ENCODE data around the gene TTC34.
"Not testable (repeated sequence)": the region's sequence is repeated elsewhere in the genome, so short reads cannot be mapped to it uniquely, and the experiment has no call there.

The TTC34 gene

DNA sequence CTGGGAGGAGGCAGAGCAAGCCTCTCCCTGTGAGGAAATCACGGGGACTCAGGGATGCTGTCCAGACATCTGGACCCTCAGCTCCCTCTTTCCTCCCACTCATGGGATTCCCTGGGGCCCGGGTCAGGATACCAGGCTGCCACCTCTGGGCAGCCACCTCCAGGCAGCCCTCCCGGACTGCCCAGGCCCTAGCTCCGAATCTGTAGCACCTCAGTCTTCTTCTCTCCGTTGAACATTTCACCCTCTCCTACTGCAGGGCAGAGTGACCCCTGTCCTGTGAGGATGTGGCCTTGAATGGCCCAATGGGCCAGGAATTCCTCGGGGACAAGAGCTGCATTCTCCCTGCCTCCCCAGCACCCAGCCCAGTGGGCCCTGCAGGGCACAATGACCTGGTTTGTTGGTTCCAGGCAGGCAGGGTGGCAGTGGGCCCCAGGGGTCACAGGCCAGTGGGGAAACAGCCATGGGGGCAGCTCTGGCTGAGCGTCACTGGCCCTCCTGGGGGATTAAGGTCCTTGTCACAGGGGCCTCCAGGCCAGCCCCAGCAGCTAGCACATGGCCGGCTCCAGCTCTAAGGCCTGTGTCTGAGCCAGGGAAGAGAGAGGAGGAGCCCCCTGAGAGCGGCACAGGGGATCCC lies 9.5 kb upstream of the TTC34 start:
- no peak for DNase-seq (ENCODE audit: low spot score)

DNA sequence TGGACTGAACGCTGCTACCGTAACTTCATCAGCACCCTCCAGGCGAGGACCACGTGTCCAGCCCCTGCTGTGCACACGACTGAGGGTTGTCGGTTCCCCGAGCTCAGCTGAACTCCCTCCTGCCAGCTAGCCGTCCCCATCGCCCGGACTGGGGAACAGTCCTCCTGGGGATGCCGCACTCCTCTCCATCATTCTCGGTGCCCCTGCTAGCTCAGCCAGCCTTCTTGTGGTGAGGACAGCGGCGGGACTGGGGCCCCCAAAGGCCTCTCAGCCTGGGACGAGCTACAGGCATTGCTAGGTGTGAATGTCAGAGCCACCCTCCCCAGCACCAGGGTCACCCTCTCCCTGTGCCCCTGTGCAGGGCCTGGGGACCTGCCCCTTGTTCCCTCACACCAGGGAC lies 8.8 kb upstream of the TTC34 start:
- no peak for DNase-seq (ENCODE audit: low spot score)

DNA sequence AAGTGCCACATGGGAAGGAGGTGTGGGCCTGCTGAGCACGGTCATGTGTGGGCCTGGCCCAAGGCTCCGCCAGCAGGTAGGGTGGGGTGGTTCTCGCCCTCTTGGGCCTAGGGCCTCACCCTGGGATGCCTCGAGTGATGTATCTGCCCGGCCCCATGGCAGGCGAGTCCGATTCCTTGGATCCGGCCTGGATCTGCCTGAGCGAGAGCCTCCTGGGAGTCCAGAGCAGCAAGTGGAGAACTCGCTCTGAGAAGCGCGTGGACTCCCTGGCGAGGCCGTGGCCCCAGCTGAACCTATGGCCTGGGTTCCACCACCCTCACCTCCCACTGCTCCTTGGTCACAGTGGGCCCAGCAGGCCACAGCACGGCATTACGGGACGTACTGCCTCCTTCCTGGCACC lies 8.2 kb upstream of the TTC34 start:
- no peak for DNase-seq (ENCODE audit: low spot score)

DNA sequence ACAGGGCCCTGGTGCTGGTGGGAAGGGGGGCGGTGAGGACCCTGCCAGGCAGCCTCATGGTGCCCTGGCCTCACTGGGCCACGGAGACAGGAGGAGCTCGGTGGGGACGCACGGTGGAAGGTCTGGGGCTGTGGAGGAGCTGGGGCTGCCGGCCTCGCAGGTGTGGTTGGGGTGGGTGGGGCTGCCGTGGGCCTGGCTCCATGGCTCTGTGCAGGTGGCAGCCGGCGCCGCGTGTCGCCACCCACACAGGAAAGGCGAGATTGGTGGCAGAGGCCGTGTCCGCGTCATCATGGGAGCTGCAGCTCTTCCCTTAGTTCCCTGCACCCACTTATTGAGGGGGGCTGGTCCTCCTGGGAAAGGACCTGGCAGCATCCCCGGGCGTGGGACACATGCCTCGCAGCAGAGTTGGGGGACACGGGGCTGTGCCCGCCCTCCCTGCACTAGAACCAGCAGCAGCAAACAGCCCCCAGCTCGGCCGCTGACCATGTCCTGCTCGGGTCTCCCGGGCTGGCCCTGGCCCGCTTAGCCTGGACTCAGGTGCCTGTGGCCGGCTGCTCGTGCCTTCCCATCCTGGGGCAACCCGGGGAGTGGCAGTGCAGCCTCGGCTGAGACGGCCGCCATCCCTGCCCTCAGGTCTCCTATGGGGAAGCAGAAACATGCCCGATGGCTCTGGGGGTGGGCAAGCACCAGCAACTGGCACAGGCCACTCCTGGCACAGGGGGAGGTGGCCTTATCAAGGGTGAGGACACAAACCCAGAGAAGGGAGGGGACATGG lies 7.5 kb upstream of the TTC34 start:
- no peak for DNase-seq (ENCODE audit: low spot score)

DNA sequence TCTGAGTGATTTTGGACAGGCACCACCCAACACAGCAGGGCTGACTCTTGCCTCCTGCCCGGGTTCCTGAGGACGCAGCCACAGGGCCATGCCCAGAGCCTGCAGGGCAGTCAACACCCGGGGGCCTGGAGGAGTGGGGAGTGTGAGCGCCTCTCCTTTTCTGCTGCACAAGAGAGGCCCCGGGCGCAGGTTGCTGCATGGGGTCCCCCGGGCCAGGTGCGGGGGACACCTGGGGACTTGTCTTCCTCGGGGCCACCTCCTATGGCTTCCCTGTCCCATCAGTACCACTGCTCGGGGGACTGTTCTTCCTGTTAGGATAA lies 6.9 kb upstream of the TTC34 start:
- DNase-seq (ENCODE audit: low spot score) = no peak

DNA sequence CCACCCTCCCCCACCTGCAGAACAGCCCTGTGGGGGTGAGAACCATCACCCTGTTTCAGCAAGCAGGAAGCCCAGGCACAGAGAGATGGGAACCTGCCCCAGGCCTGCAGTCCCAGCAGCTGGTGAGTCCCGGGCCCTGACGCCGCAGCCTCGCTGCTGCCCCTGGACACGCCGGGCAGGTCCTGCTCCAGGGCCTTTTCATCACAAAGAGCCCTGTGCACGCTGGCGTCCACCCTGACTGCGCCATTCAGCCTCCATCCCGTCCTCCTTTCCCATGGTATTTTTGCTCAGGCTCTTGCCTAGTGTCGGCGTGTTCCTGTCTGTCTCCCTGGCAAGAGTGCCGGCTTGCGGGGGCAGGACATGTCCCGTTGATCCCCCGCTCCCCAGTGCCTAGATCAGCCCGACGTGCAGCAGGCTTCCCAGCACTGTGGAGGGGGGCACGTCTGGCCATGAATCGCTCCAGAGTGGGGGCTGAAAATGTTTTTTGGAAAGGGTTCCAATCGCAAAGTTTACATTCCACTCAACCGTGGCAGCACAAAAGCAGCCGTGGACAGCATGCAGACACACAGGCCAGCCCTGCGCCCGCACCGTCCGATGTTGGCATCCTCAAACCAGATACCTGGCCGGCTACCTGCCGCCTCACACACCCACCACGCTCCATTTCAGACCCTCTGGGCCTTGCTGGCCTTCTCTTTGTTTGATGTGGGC lies 6.3 kb upstream of the TTC34 start:
- DNase-seq (ENCODE audit: low spot score) = no peak

- DNase-seq (ENCODE audit: low spot score) = no peak
These were observed 5.5 kb upstream of the TTC34 start for GRCh38 chr1:2807036-2807435.

GRCh38 chr1:2806591-2806990 lies 5.1 kb upstream of the TTC34 start:
- no peak for DNase-seq (ENCODE audit: low spot score)

GRCh38 chr1:2805801-2806430 lies 4.4 kb upstream of the TTC34 start:
- no peak for DNase-seq (ENCODE audit: low spot score)

- DNase-seq (ENCODE audit: low spot score) = no peak
These were observed 3.3 kb upstream of the TTC34 start for GRCh38 chr1:2804628-2805351.

DNA sequence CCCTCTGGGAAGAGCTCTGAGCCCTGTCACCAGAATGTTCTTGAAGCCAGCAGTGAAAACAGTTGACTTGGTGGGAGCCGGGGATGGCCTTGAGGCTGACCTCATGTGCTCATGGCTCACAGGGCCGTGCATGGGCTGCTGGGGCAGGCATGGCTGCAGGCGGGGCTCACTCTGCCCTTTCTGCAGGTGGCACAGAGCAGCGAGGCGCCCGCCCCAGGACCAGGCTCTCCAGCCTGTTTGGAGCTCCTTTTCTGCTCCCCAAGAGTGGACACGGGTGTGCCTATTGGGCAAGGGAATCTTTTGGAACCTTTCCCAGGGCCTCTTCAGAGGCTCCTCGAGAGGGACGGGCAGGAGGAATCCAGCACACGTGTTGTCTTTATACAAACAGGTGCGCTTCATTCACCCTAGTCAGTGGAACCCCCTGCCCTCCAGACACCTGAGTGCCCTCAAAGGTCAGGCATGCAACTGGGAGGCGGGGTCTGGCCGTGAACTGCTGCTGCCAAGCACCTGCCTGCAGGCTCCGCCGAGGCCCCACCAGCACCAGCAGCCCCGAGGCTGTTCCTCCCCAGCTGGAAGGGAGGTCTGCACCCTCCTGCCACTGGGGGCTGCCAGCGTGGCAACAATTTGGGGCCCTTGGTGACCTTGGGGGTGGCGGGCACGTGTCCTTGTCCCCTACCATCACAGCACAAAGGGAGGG lies 2.6 kb upstream of the TTC34 start:
- no peak for DNase-seq (ENCODE audit: low spot score)

- DNase-seq (ENCODE audit: low spot score) = no peak
These were observed 1.8 kb upstream of the TTC34 start for GRCh38 chr1:2803086-2803930.

DNA sequence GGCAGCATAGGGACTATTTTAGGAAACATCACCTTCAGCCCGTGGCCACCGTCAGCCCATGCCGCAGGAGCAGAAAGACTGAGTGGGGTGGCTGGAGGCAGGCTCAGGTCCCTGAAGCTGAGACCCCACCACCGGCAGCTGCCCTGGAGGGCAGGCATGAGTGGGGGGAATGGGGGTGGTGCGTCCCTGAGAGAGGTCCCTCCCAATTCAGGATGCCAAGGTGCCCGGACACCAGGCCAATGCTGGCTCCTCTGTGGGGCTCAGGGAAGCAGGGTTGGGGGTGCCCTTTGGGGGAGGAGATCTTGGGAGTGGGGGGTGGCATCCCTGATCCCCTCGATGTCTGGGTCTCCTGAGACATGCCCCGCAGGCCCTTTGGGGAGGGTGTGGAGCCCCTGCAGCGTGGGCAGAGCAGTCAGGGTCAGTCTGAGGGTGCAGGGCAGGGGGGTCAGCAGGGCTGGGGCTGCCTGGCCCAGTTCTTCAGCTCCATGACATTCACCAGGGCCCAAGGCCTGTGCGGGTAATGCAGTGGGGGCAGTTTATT lies 998 bp upstream of the TTC34 start:
- no peak for DNase-seq (ENCODE audit: low spot score)

GRCh38 chr1:2801046-2801445 lies 447 bp downstream of the TTC34 start:
- DNase-seq (ENCODE audit: low spot score) = no peak

DNA sequence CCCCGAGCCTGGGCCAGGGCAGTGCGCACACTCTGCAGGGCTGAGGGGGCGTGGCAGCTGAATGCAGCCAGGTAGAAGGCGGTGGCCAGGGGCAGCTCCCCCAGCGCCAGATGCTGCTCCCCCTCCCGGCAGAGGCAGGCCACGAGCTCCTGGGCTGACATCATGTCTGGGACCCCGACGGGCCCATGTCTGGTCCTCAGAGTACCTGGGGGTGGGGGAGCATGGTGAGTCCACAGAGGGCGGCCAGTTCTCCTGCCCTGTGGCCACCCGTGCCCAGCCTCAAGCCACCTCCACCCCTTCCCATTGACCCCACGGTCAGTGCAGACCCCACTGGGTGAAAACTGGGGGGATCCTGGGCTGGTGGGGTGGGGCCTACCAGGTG lies 838 bp downstream of the TTC34 start:
- DNase-seq (ENCODE audit: low spot score) = no peak

- no peak for DNase-seq (ENCODE audit: low spot score)
These were observed 1.5 kb downstream of the TTC34 start for GRCh38 chr1:2799811-2800663.

DNA sequence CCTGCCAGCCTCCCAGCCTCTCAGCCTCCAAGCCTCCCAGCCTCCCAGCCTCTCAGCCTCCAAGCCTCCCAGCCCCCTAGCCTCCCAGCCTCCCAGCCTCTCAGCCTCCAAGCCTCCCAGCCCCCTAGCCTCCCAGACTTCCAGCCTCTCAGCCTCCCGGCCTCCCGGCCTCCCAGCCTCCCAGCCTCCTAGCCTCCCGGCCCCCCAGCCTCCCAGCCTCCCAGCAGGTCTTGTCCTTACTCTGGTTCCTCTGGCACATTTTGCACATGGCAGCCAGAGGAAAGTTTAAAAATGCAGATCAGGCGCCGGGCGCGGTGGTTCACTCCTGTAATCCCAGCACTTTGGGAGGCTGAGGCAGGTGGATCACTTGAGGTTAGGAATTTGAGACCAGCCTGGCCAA lies 2.5 kb downstream of the TTC34 start:
- DNase-seq (ENCODE audit: low spot score) = not testable (repeated sequence)

DNA sequence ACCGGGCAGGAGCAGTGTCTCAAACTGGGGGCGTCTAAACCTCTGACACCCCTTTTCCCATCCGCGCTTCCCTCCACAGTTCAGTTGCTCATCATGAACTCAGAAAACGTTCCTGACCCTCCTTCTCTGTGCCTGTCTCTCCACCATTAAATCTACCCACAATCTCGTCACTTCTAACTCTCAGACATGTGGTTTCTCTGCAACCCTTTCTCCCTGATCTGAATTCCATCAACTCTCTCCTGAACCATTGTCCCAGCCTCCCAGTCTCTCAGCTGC lies 3.8 kb downstream of the TTC34 start:
- no peak for DNase-seq (ENCODE audit: low spot score)

- DNase-seq (ENCODE audit: low spot score) = no peak
These were observed 4.4 kb downstream of the TTC34 start for GRCh38 chr1:2796890-2797740.
